ENCODE measurements around the gene PDIA5. TPM values are rescaled to one million over a fixed set of nuclear protein-coding genes. Genes with fewer than 3 reads are reported as not detected.

Gene PDIA5
- polyA plus RNA-seq, 1 donor, result 18.6 TPM

GRCh38 chr3:123168122-123168521 is 101.3 kb downstream of the PDIA5 start:
- DNase-seq (ENCODE audit: low read depth), result no peak

- no peak for DNase-seq (ENCODE audit: low read depth)
These were observed 101.8 kb downstream of the PDIA5 start for GRCh38 chr3:123168605-123169004.

- no peak for DNase-seq (ENCODE audit: low read depth)
These were observed 102.7 kb downstream of the PDIA5 start for GRCh38 chr3:123169492-123169929.

- no peak for DNase-seq (ENCODE audit: low read depth)
These were observed 103.1 kb downstream of the PDIA5 start for GRCh38 chr3:123169930-123170329.

- no peak for DNase-seq (ENCODE audit: low read depth)
These were observed 114.0 kb downstream of the PDIA5 start for GRCh38 chr3:123180791-123181190.

GRCh38 chr3:123186695-123187094 is 119.9 kb downstream of the PDIA5 start:
- no peak for DNase-seq (ENCODE audit: low read depth)

- no peak for DNase-seq (ENCODE audit: low read depth)
These were observed 121.2 kb downstream of the PDIA5 start for GRCh38 chr3:123188058-123188457.

GRCh38 chr3:123193448-123194101 is 126.8 kb downstream of the PDIA5 start:
- no peak for DNase-seq (ENCODE audit: low read depth)

GRCh38 chr3:123194552-123194951 is 127.7 kb downstream of the PDIA5 start:
- DNase-seq (ENCODE audit: low read depth), result no peak

- DNase-seq (ENCODE audit: low read depth), result no peak
These were observed 131.5 kb downstream of the PDIA5 start for GRCh38 chr3:123198372-123198771.

GRCh38 chr3:123201223-123201556 is 134.4 kb downstream of the PDIA5 start:
- DNase-seq (ENCODE audit: low read depth), result no peak

- DNase-seq (ENCODE audit: low read depth), result peak; percentile 87
These were observed 135.0 kb downstream of the PDIA5 start, which contains the start of gene SEC22A for GRCh38 chr3:123201557-123202427. Gene SEC22A (plus strand): TSS chr3:123201943. CDS start chr3:123209218, 7,275 bp downstream.

- no peak for DNase-seq (ENCODE audit: low read depth)
These were observed 135.6 kb downstream of the PDIA5 start for GRCh38 chr3:123202451-123202850.

Other genes starting within 250 kb of the PDIA5 start
- gene SEMA5B, start 39.3 kb upstream of the PDIA5 start, polyA plus RNA-seq (ENCODE audit: insufficient read length), result 22.3 TPM
- 15.6 TPM for gene SEC22A, start 134.9 kb downstream of the PDIA5 start, polyA plus RNA-seq (ENCODE audit: insufficient read length)